GM21737 (cell line): ENCODE measurements around the gene EFTUD2.
"Not testable (repeated sequence)": the region's sequence is repeated elsewhere in the genome, so short reads cannot be mapped to it uniquely, and the experiment has no call there.

ENCODE experiments used
- ATAC-seq: cut with Tn5 transposase; IDR thresholded peaks from one replicate; pipeline ENCODE4 v1.9.1; 2021; ENCODE audit warnings: mild to moderate bottlenecking, moderate library complexity; ENCODE audit not compliant: unreplicated experiment

EFTUD2 gene

GRCh38 chr17:44818508-44818907, 80.7 kb downstream of the EFTUD2 start:
- not testable (repeated sequence) for ATAC-seq

GRCh38 chr17:44812263-44812662, 87.0 kb downstream of the EFTUD2 start:
- ATAC-seq = no peak

DNA sequence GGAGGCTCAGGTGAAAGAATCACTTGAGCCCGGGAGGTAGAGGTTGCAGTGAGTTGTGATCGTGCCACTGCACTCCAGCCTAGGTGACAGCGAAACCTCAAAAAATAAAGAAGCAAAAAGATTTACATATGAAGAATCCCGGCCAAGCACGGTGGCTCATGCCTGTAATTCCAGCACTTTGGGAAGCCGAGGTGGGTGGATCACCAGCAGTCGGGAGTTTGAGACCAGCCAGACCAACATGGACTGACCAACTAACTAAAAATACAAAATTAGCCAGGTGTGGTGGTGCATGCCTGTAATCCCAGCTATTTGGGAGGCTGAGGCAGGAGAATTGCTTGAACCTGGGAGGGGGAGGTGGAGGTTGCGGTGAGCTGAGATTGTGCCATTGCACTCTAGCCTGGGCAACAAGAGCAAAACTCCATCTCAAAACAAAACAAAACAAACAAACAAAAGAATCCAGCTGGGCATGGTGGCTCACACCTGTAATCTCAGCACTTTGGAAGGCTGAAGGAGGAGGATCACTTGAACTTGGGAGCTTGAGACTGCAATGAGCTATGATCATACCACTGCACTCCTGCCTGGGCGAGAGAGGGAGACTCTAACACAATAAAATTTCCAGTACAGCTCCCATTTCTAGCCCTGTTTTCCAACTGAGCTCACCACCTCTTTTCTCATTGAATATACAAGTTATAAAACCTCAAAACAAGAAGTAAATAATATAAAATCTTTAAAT, 90.4 kb downstream of the EFTUD2 start:
- ATAC-seq = not testable (repeated sequence)

DNA sequence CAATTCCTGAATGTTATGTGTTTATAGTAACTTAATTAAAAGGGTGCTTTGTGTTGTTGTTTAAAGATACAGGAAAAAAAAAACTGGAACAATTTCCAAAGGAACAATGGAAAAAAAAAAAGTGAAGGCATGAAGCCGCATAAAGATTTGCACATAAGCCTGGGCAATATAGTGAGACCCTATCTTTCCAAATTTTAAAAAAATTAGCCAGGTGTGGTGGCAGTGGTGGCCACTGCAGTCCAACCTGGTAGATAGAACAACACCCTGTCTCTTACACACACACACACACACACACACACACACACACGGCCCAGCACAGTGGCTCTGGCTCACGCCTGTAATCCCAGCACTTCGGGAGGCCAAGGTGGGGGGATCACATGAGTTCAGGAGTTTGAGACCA, 91.1 kb downstream of the EFTUD2 start:
- ATAC-seq = no peak

- no peak for ATAC-seq
Measured at GRCh38 chr17:44807817-44808155, 91.5 kb downstream of the EFTUD2 start.

GRCh38 chr17:44807093-44807816, 92.0 kb downstream of the EFTUD2 start:
- no peak for ATAC-seq

GRCh38 chr17:44804302-44805089, 94.7 kb downstream of the EFTUD2 start:
- no peak for ATAC-seq

DNA sequence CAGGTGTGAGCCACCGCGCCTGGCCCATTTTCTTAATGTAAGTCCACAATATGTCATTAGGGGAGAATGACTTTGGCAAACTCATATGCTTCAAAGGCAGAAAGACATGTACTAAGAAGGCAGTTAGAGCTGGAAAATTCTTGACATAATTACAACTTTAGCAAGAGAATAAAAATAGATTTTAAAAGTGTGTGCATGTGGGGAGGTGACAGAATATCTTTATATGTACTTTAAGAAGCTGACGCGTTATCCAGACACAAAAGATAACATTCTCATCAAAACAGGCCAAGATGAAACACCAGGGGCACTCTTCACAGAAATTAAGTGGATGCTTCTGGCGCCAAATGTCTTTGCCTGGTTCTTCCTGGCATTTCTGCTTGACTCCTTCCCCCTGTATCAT, 97.4 kb downstream of the EFTUD2 start:
- ATAC-seq = no peak
